HepG2 (cell line): ENCODE data around the gene USP7. TPM values are rescaled to one million over a fixed set of nuclear protein-coding genes. Genes with fewer than 3 reads are reported as not detected.
A peak's percentile ranks its signal among the peaks of the same experiment; 100 is the strongest.

ENCODE experiments used
- ATRX ChIP-seq: sonication (generic); formaldehyde crosslinking; IDR thresholded peaks from 2 replicates; pipeline ENCODE4 v1.4.0; 2020; ENCODE audit warnings: missing genetic modification reagents, borderline replicate concordance
- BCLAF1 ChIP-seq: fragments of 450-650 bp; IDR thresholded peaks from 2 replicates; pipeline ENCODE4 v1.6.1; 2017; ENCODE audit warnings: mild to moderate bottlenecking
- HOMEZ ChIP-seq: IDR thresholded peaks from 2 replicates; pipeline ENCODE4 v1.6.1; 2016; ENCODE audit warnings: low read depth
- HOXD1 ChIP-seq: sonication (generic); formaldehyde crosslinking; IDR thresholded peaks from 2 replicates; pipeline ENCODE4 v1.5.0; 2020; ENCODE audit warnings: missing genetic modification reagents
- KAT2B ChIP-seq: fragments of 150-350 bp; IDR thresholded peaks from 2 replicates; pipeline ENCODE4 v1.6.1; 2014; ENCODE audit warnings: low read depth, low read length, borderline replicate concordance
- KMT2B ChIP-seq: IDR thresholded peaks from 2 replicates; pipeline ENCODE4 v1.6.1; 2016; ENCODE audit warnings: missing genetic modification reagents, missing compliant biosample characterization
- MIER2 ChIP-seq: IDR thresholded peaks from 2 replicates; pipeline ENCODE4 v1.6.1; 2016; ENCODE audit warnings: missing biosample characterization, missing genetic modification reagents
- MTA1 ChIP-seq: sonication (generic); formaldehyde crosslinking; IDR thresholded peaks from 2 replicates; pipeline ENCODE4 v1.4.0; 2020; ENCODE audit warnings: missing genetic modification reagents, mild to moderate bottlenecking, borderline replicate concordance
- NR1H2 ChIP-seq: sonication (generic); formaldehyde crosslinking; IDR thresholded peaks from 2 replicates; pipeline ENCODE4 v1.8.1; 2022; ENCODE audit warnings: low read depth, missing genetic modification reagents, borderline replicate concordance
- POGZ ChIP-seq: sonication (generic); formaldehyde crosslinking; IDR thresholded peaks from 2 replicates; pipeline ENCODE4 v1.4.0; 2020; ENCODE audit warnings: mild to moderate bottlenecking, missing genetic modification reagents
- PRDM10 ChIP-seq: sonication (generic); formaldehyde crosslinking; IDR thresholded peaks from 2 replicates; pipeline ENCODE4 v1.4.0; 2020; ENCODE audit warnings: low read depth, missing genetic modification reagents
- REXO4 ChIP-seq: sonication (generic); formaldehyde crosslinking; IDR thresholded peaks from 2 replicates; pipeline ENCODE4 v1.8.0; 2022; ENCODE audit warnings: missing genetic modification reagents, mild to moderate bottlenecking, borderline replicate concordance
- SMAD1 ChIP-seq: sonication (generic); formaldehyde crosslinking; IDR thresholded peaks from 2 replicates; pipeline ENCODE4 v1.4.0; 2020; ENCODE audit warnings: missing genetic modification reagents, low read depth, mild to moderate bottlenecking, borderline replicate concordance
- U2AF1 ChIP-seq: fragments of 200-400 bp; formaldehyde crosslinking; optimal IDR thresholded peaks from 2 replicates; pipeline ENCODE3; 2017; ENCODE audit warnings: mild to moderate bottlenecking, low read depth, low read length
- ZNF326 ChIP-seq: sonication (generic); formaldehyde crosslinking; IDR thresholded peaks from 2 replicates; pipeline ENCODE4 v1.4.0; 2020; ENCODE audit warnings: missing genetic modification reagents, borderline replicate concordance
- ZSCAN20 ChIP-seq: sonication (generic); formaldehyde crosslinking; IDR thresholded peaks from 2 replicates; pipeline ENCODE4 v1.4.0; 2020; ENCODE audit warnings: missing genetic modification reagents, mild to moderate bottlenecking, borderline replicate concordance
- ZZZ3 ChIP-seq: sonication (generic); formaldehyde crosslinking; IDR thresholded peaks from 2 replicates; pipeline ENCODE4 v1.4.0; 2020; ENCODE audit warnings: missing genetic modification reagents, mild to moderate bottlenecking, borderline replicate concordance
- polyA plus RNA-seq, 8 experiments: library from polyadenylated mRNA; depleted of rRNA in 3 of 8; stranded (reverse) in 7 of 8; unstranded in 1 of 8; fragments of >200 nt; fragmentation: Illumina TruSeq in 4 of 8; extraction: Trizol in 4 of 8; gene quantifications; 2 replicates each; pipeline versions ENCODE4 v1.2.1 to v1.2.3, GENCODE V29; 2011 to 2016; ENCODE audit warnings: low read depth in 4 of 8, missing spikeins in 1 of 8, mixed read lengths in 1 of 8; ENCODE audit not compliant: insufficient read depth in 1 of 8
- total RNA-seq, 5 experiments: library from RNA; depleted of rRNA; stranded (reverse); fragments of >200 nt; fragmentation: Illumina TruSeq; extraction: Trizol; gene quantifications; 2 replicates each; pipeline ENCODE4 v1.2.3, GENCODE V29; 2016; ENCODE audit warnings: low read depth in 1 of 5
- TF ChIP-seq, protein P1 (sequence below): sonication (generic); formaldehyde crosslinking; IDR thresholded peaks from 2 replicates; pipeline ENCODE4 v1.4.0; 2020; ENCODE audit warnings: missing genetic modification reagents, mild to moderate bottlenecking, borderline replicate concordance

The USP7 gene
- total and polyA plus RNA-seq, 2 of the 13 experiments (the other 11 are each of a cell fraction or from before 2014, with no cell fraction given): 52.5 to 173 TPM

- TF ChIP-seq BCLAF1 (no peak), U2AF1 (no peak), NR1H2 (CRISPR knock-in tag) (no peak), PRDM10 (CRISPR knock-in tag) (no peak), KMT2B (CRISPR knock-in tag) (peak; percentile 56; the same call in 1 of the 2 replicates), HOXD1 (CRISPR knock-in tag) (no peak), SMAD1 (CRISPR knock-in tag) (no peak), MTA1 (CRISPR knock-in tag) (no peak), ZZZ3 (CRISPR knock-in tag) (no peak), KAT2B (no peak), ZSCAN20 (CRISPR knock-in tag) (no peak), ATRX (CRISPR knock-in tag) (no peak), REXO4 (CRISPR knock-in tag) (no peak), HOMEZ (CRISPR knock-in tag) (no peak), ZNF326 (no peak), POGZ (CRISPR knock-in tag) (peak; percentile 21; the same call in 1 of the 2 replicates), MIER2 (CRISPR knock-in tag) (no peak)
- TF ChIP-seq, protein P1, sequence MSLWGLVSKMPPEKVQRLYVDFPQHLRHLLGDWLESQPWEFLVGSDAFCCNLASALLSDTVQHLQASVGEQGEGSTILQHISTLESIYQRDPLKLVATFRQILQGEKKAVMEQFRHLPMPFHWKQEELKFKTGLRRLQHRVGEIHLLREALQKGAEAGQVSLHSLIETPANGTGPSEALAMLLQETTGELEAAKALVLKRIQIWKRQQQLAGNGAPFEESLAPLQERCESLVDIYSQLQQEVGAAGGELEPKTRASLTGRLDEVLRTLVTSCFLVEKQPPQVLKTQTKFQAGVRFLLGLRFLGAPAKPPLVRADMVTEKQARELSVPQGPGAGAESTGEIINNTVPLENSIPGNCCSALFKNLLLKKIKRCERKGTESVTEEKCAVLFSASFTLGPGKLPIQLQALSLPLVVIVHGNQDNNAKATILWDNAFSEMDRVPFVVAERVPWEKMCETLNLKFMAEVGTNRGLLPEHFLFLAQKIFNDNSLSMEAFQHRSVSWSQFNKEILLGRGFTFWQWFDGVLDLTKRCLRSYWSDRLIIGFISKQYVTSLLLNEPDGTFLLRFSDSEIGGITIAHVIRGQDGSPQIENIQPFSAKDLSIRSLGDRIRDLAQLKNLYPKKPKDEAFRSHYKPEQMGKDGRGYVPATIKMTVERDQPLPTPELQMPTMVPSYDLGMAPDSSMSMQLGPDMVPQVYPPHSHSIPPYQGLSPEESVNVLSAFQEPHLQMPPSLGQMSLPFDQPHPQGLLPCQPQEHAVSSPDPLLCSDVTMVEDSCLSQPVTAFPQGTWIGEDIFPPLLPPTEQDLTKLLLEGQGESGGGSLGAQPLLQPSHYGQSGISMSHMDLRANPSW: no peak
Observed at GRCh38 chr16:8963821-8964441, at the start of gene USP7 (continued).
